H9 (cell line): ENCODE results near the gene GLI2. TPM values are rescaled to one million over a fixed set of nuclear protein-coding genes. Genes with fewer than 3 reads are reported as not detected.
A peak's percentile ranks its signal among the peaks of the same experiment; 100 is the strongest.

Experiments used
- DNase-seq: peaks from one replicate; pipeline ENCODE4 v3.0.0-alpha.2; 2017
- H2AFZ ChIP-seq: one replicate; pipeline ENCODE4 v1.6.1; 2013; ENCODE audit warnings: mild to moderate bottlenecking, low read length, control low read depth, moderate library complexity
- H2AK5ac ChIP-seq: 2 replicates; pipeline ENCODE4 v1.6.1; 2013; ENCODE audit warnings: low read length, control low read depth, mixed read lengths; ENCODE audit not compliant: insufficient read length
- H2BK120ac ChIP-seq: one replicate; pipeline ENCODE4 v1.6.1; 2013; ENCODE audit warnings: low read depth, mild to moderate bottlenecking, low read length, control low read depth, inconsistent platforms; ENCODE audit not compliant: poor library complexity, severe bottlenecking
- H2BK12ac ChIP-seq: 2 replicates; pipeline ENCODE4 v1.6.1; 2013; ENCODE audit warnings: low read length, control low read depth, mixed read lengths, low read depth; ENCODE audit not compliant: insufficient read length
- H2BK15ac ChIP-seq: 2 replicates; pipeline ENCODE4 v1.6.1; 2013; ENCODE audit warnings: low read depth, low read length, control low read depth
- H2BK20ac ChIP-seq: one replicate; pipeline ENCODE4 v1.6.1; 2013; ENCODE audit warnings: low read depth, mild to moderate bottlenecking, low read length, control low read depth, inconsistent platforms; ENCODE audit not compliant: poor library complexity, severe bottlenecking
- H2BK5ac ChIP-seq: 2 replicates; pipeline ENCODE4 v1.6.1; 2013; ENCODE audit warnings: low read length, control low read depth, mixed read lengths; ENCODE audit not compliant: insufficient read length
- H3K14ac ChIP-seq: 2 replicates; pipeline ENCODE4 v1.6.1; 2013; ENCODE audit warnings: low read length, control low read depth; ENCODE audit not compliant: insufficient read depth
- H3K18ac ChIP-seq: 2 replicates; pipeline ENCODE4 v1.6.1; 2013; ENCODE audit warnings: low read depth, mild to moderate bottlenecking, mixed read lengths, low read length, control low read depth; ENCODE audit not compliant: insufficient read length
- H3K23ac ChIP-seq: 2 replicates; pipeline ENCODE4 v1.6.1; 2013; ENCODE audit warnings: low read length, control low read depth, mixed read lengths, low read depth; ENCODE audit not compliant: insufficient read length
- H3K23me2 ChIP-seq: 2 replicates; pipeline ENCODE4 v1.6.1; 2013; ENCODE audit warnings: low read depth, mild to moderate bottlenecking, mixed read lengths, low read length, control low read depth; ENCODE audit not compliant: insufficient read length, poor library complexity, severe bottlenecking
- H3K27ac ChIP-seq: 2 replicates; pipeline ENCODE4 v1.5.1; 2013; ENCODE audit warnings: low read length, control low read depth, mixed read lengths, low read depth; ENCODE audit not compliant: insufficient read length
- H3K27me3 ChIP-seq: 2 replicates; pipeline ENCODE4 v1.6.1; 2013; ENCODE audit warnings: low read length, control low read depth, inconsistent platforms; ENCODE audit not compliant: insufficient read depth
- H3K4ac ChIP-seq: 2 replicates; pipeline ENCODE4 v1.6.1; 2013; ENCODE audit warnings: low read depth, mild to moderate bottlenecking, control low read depth, inconsistent platforms, low read length, moderate library complexity
- H3K4me1 ChIP-seq: 2 replicates; pipeline ENCODE4 v1.6.1; 2013; ENCODE audit warnings: low read length, control low read depth, inconsistent platforms; ENCODE audit not compliant: insufficient read depth
- H3K4me2 ChIP-seq: 2 replicates; pipeline ENCODE4 v1.6.1; 2013; ENCODE audit warnings: low read length, control low read depth, mixed read lengths; ENCODE audit not compliant: insufficient read length, insufficient read depth
- H3K56ac ChIP-seq: 2 replicates; pipeline ENCODE4 v1.6.1; 2013; ENCODE audit warnings: low read depth, mild to moderate bottlenecking, mixed read lengths, low read length, control low read depth; ENCODE audit not compliant: insufficient read length
- H3K79me1 ChIP-seq: 2 replicates; pipeline ENCODE4 v1.6.1; 2013; ENCODE audit warnings: low read depth, mild to moderate bottlenecking, moderate library complexity, low read length, control low read depth, inconsistent platforms; ENCODE audit not compliant: insufficient read depth, poor library complexity, severe bottlenecking
- H3K79me2 ChIP-seq: 2 replicates; pipeline ENCODE4 v1.6.1; 2013; ENCODE audit warnings: low read length, control low read depth, inconsistent platforms; ENCODE audit not compliant: insufficient read depth
- H3K9ac ChIP-seq: 2 replicates; pipeline ENCODE4 v1.6.1; 2013; ENCODE audit warnings: low read length, control low read depth, mixed read lengths; ENCODE audit not compliant: insufficient read length; ENCODE audit errors: extremely low read depth
- H3K9me3 ChIP-seq: one replicate; pipeline ENCODE4 v1.6.1; 2013; ENCODE audit warnings: low read depth, low read length, inconsistent platforms; ENCODE audit not compliant: control insufficient read depth
- H3T11ph ChIP-seq: one replicate; pipeline ENCODE4 v1.6.1; 2013; ENCODE audit warnings: mild to moderate bottlenecking, low read length, control low read depth, inconsistent platforms
- H4K20me1 ChIP-seq: one replicate; pipeline ENCODE4 v1.6.1; 2013; ENCODE audit not compliant: control insufficient read depth, insufficient read length, insufficient read depth
- H4K5ac ChIP-seq: 2 replicates; pipeline ENCODE4 v1.6.1; 2013; ENCODE audit warnings: low read depth, mild to moderate bottlenecking, mixed read lengths, low read length, control low read depth; ENCODE audit not compliant: insufficient read length
- H4K8ac ChIP-seq: replicated peaks from 2 replicates; pipeline ENCODE4 v1.6.1; 2013; ENCODE audit warnings: low read length, control low read depth, mixed read lengths, low read depth; ENCODE audit not compliant: insufficient read length
- H4K91ac ChIP-seq: 2 replicates; pipeline ENCODE4 v1.6.1; 2013; ENCODE audit warnings: low read depth, mild to moderate bottlenecking, moderate library complexity, mixed read lengths, low read length, control low read depth; ENCODE audit not compliant: insufficient read length
- H3K27ac Mint-ChIP-seq, 3 experiments: 2 replicates in 2 of 3; 3 replicates in 1 of 3; pipeline ENCODE4 v1.8.0; 2020 to 2021; ENCODE audit warnings: mixed read lengths in 3 of 3, mild to moderate bottlenecking in 1 of 3, moderate library complexity in 1 of 3
- H3K27me3 Mint-ChIP-seq: 2 replicates; pipeline ENCODE4 v1.8.0; 2021; ENCODE audit warnings: low read depth, mild to moderate bottlenecking, moderate library complexity, mixed read lengths
- H3K36me3 Mint-ChIP-seq, 3 experiments: 2 replicates in 2 of 3; 3 replicates in 1 of 3; pipeline ENCODE4 v1.8.0; 2020 to 2021; ENCODE audit warnings: low read depth in 3 of 3, mixed read lengths in 3 of 3; ENCODE audit not compliant: insufficient read depth in 1 of 3
- H3K4me1 Mint-ChIP-seq, 2 experiments: 2 replicates each; pipeline ENCODE4 v1.8.0; 2020; ENCODE audit warnings: mixed read lengths in 2 of 2
- H3K4me3 Mint-ChIP-seq, 2 experiments: 2 replicates in 1 of 2; 3 replicates in 1 of 2; pipeline ENCODE4 v1.8.0; 2020 to 2021; ENCODE audit warnings: mild to moderate bottlenecking in 2 of 2, mixed read lengths in 2 of 2, moderate library complexity in 1 of 2
- H3K9me3 Mint-ChIP-seq, 2 experiments: 2 replicates in 1 of 2; 3 replicates in 1 of 2; pipeline ENCODE4 v1.8.0; 2020; ENCODE audit warnings: mild to moderate bottlenecking in 2 of 2, mixed read lengths in 2 of 2, moderate library complexity in 1 of 2
- WGBS: extraction: QIAGEN DNeasy Blood & Tissue Kit; methylation state at CpG from one replicate; pipeline ENCODE4 v1.1.7; 2013; ENCODE audit warnings: missing lambda C conversion rate, low lambda C conversion rate, mixed read lengths; ENCODE audit not compliant: insufficient read length; ENCODE audit errors: extremely low coverage; 5-methylcytosine and 5-hydroxymethylcytosine counted together
- total RNA-seq: library from RNA; stranded (reverse); gene quantifications from 2 replicates; pipeline ENCODE4 v1.2.1, GENCODE V29; 2021
- TF ChIP-seq, protein P1 (sequence below): fragments of 200-600 bp; sonication (generic); conservative IDR thresholded peaks from 3 replicates; pipeline ENCODE4 v1.8.0; 2021; ENCODE audit warnings: antibody characterized with exemption, mild to moderate bottlenecking

Gene GLI2
- total RNA-seq, 1 experiment from 2014 or later = 56.7 TPM

DNA sequence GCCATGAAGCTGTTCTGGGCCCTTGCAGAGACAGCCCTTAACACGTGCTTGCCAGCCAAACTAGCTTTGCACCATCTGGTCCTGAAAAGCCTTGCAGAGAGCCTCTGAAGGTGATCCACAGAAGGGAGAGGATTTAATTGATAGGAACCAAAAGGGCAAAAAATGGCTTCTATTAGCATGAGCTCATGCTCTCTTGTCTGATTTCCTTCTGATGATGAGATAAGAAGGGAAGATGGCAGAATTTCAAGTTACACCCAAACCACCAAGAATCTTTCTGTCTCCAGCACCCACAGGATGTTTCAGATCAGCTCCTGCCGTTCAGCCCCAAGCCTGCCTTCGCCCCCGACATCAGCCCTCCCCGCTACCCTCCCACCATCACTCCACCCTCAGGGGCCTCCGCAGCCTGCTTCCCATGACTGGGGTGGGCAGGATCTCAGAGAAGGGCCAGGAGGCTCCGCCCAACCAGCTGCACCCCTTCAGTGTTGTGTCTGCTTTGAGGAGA is 23.4 kb upstream of the GLI2 start:
- Mint-ChIP-seq H3K27ac (no peak overlapping the region), H3K9me3 (no peaks in the 10 kb centered on the region; a peak in 1 of 5 replicates), H3K4me3 (no peak overlapping the region), H3K4me1 (peaks cover 72 to 74% of the 10 kb centered on the region in 2 experiments), H3K36me3 (no peaks in the 10 kb centered on the region), H3K27me3 (peaks cover 83% of the 10 kb centered on the region)
- Histone ChIP-seq H3K18ac (no peak overlapping the region), H2BK120ac (no peak overlapping the region), H4K5ac (no peak overlapping the region), H3K4ac (no peak overlapping the region), H3K9me3 (no peaks in the 10 kb centered on the region), H4K8ac (no peak overlapping the region), H3K56ac (no peak overlapping the region), H3K4me2 (no peak overlapping the region), H3K9ac (no peak overlapping the region), H3K23ac (no peak overlapping the region), H2BK20ac (no peak overlapping the region), H3K27ac (no peak overlapping the region), H3K79me2 (no peaks in the 10 kb centered on the region), H4K91ac (no peak overlapping the region), H4K20me1 (no peaks in the 10 kb centered on the region), H3T11ph (no peak overlapping the region), H3K14ac (peak overlapping the region; percentile 44; the same call in 1 of the 2 replicates), H2BK15ac (no peak overlapping the region), H2BK5ac (no peak overlapping the region), H2AK5ac (no peak overlapping the region), H3K27me3 (no peaks in the 10 kb centered on the region; the same call in 1 of the 2 replicates), H2BK12ac (no peak overlapping the region), H2AFZ (no peak overlapping the region), H3K4me1 (peaks cover 4% of the 10 kb centered on the region; the same call in 1 of the 2 replicates), H3K23me2 (no peaks in the 10 kb centered on the region), H3K79me1 (no peaks in the 10 kb centered on the region)
- TF ChIP-seq, protein P1, sequence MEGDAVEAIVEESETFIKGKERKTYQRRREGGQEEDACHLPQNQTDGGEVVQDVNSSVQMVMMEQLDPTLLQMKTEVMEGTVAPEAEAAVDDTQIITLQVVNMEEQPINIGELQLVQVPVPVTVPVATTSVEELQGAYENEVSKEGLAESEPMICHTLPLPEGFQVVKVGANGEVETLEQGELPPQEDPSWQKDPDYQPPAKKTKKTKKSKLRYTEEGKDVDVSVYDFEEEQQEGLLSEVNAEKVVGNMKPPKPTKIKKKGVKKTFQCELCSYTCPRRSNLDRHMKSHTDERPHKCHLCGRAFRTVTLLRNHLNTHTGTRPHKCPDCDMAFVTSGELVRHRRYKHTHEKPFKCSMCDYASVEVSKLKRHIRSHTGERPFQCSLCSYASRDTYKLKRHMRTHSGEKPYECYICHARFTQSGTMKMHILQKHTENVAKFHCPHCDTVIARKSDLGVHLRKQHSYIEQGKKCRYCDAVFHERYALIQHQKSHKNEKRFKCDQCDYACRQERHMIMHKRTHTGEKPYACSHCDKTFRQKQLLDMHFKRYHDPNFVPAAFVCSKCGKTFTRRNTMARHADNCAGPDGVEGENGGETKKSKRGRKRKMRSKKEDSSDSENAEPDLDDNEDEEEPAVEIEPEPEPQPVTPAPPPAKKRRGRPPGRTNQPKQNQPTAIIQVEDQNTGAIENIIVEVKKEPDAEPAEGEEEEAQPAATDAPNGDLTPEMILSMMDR = no peak
- WGBS = no CpG with 5 or more reads among the region's 7 CpGs
- DNase-seq = no peak
